H9 (cell line): Measurements from ENCODE around the gene GNB1L. TPM values are rescaled to one million over a fixed set of nuclear protein-coding genes. Genes with fewer than 3 reads are reported as not detected.

Experiments used
- DNase-seq: peaks from one replicate; pipeline ENCODE4 v3.0.0-alpha.2; 2017
- H2AFZ ChIP-seq: one replicate; pipeline ENCODE4 v1.6.1; 2013; ENCODE audit warnings: mild to moderate bottlenecking, low read length, control low read depth, moderate library complexity
- H2AK5ac ChIP-seq: 2 replicates; pipeline ENCODE4 v1.6.1; 2013; ENCODE audit warnings: low read length, control low read depth, mixed read lengths; ENCODE audit not compliant: insufficient read length
- H2BK120ac ChIP-seq: one replicate; pipeline ENCODE4 v1.6.1; 2013; ENCODE audit warnings: low read depth, mild to moderate bottlenecking, low read length, control low read depth, inconsistent platforms; ENCODE audit not compliant: poor library complexity, severe bottlenecking
- H2BK12ac ChIP-seq: 2 replicates; pipeline ENCODE4 v1.6.1; 2013; ENCODE audit warnings: low read length, control low read depth, mixed read lengths, low read depth; ENCODE audit not compliant: insufficient read length
- H2BK15ac ChIP-seq: 2 replicates; pipeline ENCODE4 v1.6.1; 2013; ENCODE audit warnings: low read depth, low read length, control low read depth
- H2BK20ac ChIP-seq: one replicate; pipeline ENCODE4 v1.6.1; 2013; ENCODE audit warnings: low read depth, mild to moderate bottlenecking, low read length, control low read depth, inconsistent platforms; ENCODE audit not compliant: poor library complexity, severe bottlenecking
- H2BK5ac ChIP-seq: 2 replicates; pipeline ENCODE4 v1.6.1; 2013; ENCODE audit warnings: low read length, control low read depth, mixed read lengths; ENCODE audit not compliant: insufficient read length
- H3K14ac ChIP-seq: 2 replicates; pipeline ENCODE4 v1.6.1; 2013; ENCODE audit warnings: low read length, control low read depth; ENCODE audit not compliant: insufficient read depth
- H3K18ac ChIP-seq: 2 replicates; pipeline ENCODE4 v1.6.1; 2013; ENCODE audit warnings: low read depth, mild to moderate bottlenecking, mixed read lengths, low read length, control low read depth; ENCODE audit not compliant: insufficient read length
- H3K23ac ChIP-seq: 2 replicates; pipeline ENCODE4 v1.6.1; 2013; ENCODE audit warnings: low read length, control low read depth, mixed read lengths, low read depth; ENCODE audit not compliant: insufficient read length
- H3K23me2 ChIP-seq: 2 replicates; pipeline ENCODE4 v1.6.1; 2013; ENCODE audit warnings: low read depth, mild to moderate bottlenecking, mixed read lengths, low read length, control low read depth; ENCODE audit not compliant: insufficient read length, poor library complexity, severe bottlenecking
- H3K27ac ChIP-seq: 2 replicates; pipeline ENCODE4 v1.5.1; 2013; ENCODE audit warnings: low read length, control low read depth, mixed read lengths, low read depth; ENCODE audit not compliant: insufficient read length
- H3K27me3 ChIP-seq: 2 replicates; pipeline ENCODE4 v1.6.1; 2013; ENCODE audit warnings: low read length, control low read depth, inconsistent platforms; ENCODE audit not compliant: insufficient read depth
- H3K4ac ChIP-seq: 2 replicates; pipeline ENCODE4 v1.6.1; 2013; ENCODE audit warnings: low read depth, mild to moderate bottlenecking, control low read depth, inconsistent platforms, low read length, moderate library complexity
- H3K4me1 ChIP-seq: 2 replicates; pipeline ENCODE4 v1.6.1; 2013; ENCODE audit warnings: low read length, control low read depth, inconsistent platforms; ENCODE audit not compliant: insufficient read depth
- H3K4me2 ChIP-seq: 2 replicates; pipeline ENCODE4 v1.6.1; 2013; ENCODE audit warnings: low read length, control low read depth, mixed read lengths; ENCODE audit not compliant: insufficient read length, insufficient read depth
- H3K56ac ChIP-seq: 2 replicates; pipeline ENCODE4 v1.6.1; 2013; ENCODE audit warnings: low read depth, mild to moderate bottlenecking, mixed read lengths, low read length, control low read depth; ENCODE audit not compliant: insufficient read length
- H3K79me1 ChIP-seq: 2 replicates; pipeline ENCODE4 v1.6.1; 2013; ENCODE audit warnings: low read depth, mild to moderate bottlenecking, moderate library complexity, low read length, control low read depth, inconsistent platforms; ENCODE audit not compliant: insufficient read depth, poor library complexity, severe bottlenecking
- H3K79me2 ChIP-seq: 2 replicates; pipeline ENCODE4 v1.6.1; 2013; ENCODE audit warnings: low read length, control low read depth, inconsistent platforms; ENCODE audit not compliant: insufficient read depth
- H3K9ac ChIP-seq: 2 replicates; pipeline ENCODE4 v1.6.1; 2013; ENCODE audit warnings: low read length, control low read depth, mixed read lengths; ENCODE audit not compliant: insufficient read length; ENCODE audit errors: extremely low read depth
- H3K9me3 ChIP-seq: one replicate; pipeline ENCODE4 v1.6.1; 2013; ENCODE audit warnings: low read depth, low read length, inconsistent platforms; ENCODE audit not compliant: control insufficient read depth
- H3T11ph ChIP-seq: one replicate; pipeline ENCODE4 v1.6.1; 2013; ENCODE audit warnings: mild to moderate bottlenecking, low read length, control low read depth, inconsistent platforms
- H4K20me1 ChIP-seq: one replicate; pipeline ENCODE4 v1.6.1; 2013; ENCODE audit not compliant: control insufficient read depth, insufficient read length, insufficient read depth
- H4K5ac ChIP-seq: 2 replicates; pipeline ENCODE4 v1.6.1; 2013; ENCODE audit warnings: low read depth, mild to moderate bottlenecking, mixed read lengths, low read length, control low read depth; ENCODE audit not compliant: insufficient read length
- H4K8ac ChIP-seq: replicated peaks from 2 replicates; pipeline ENCODE4 v1.6.1; 2013; ENCODE audit warnings: low read length, control low read depth, mixed read lengths, low read depth; ENCODE audit not compliant: insufficient read length
- H4K91ac ChIP-seq: 2 replicates; pipeline ENCODE4 v1.6.1; 2013; ENCODE audit warnings: low read depth, mild to moderate bottlenecking, moderate library complexity, mixed read lengths, low read length, control low read depth; ENCODE audit not compliant: insufficient read length
- H3K27ac Mint-ChIP-seq, 3 experiments: 2 replicates in 2 of 3; 3 replicates in 1 of 3; pipeline ENCODE4 v1.8.0; 2020 to 2021; ENCODE audit warnings: mixed read lengths in 3 of 3, mild to moderate bottlenecking in 1 of 3, moderate library complexity in 1 of 3
- H3K27me3 Mint-ChIP-seq: 2 replicates; pipeline ENCODE4 v1.8.0; 2021; ENCODE audit warnings: low read depth, mild to moderate bottlenecking, moderate library complexity, mixed read lengths
- H3K36me3 Mint-ChIP-seq, 3 experiments: 2 replicates in 2 of 3; 3 replicates in 1 of 3; pipeline ENCODE4 v1.8.0; 2020 to 2021; ENCODE audit warnings: low read depth in 3 of 3, mixed read lengths in 3 of 3; ENCODE audit not compliant: insufficient read depth in 1 of 3
- H3K4me1 Mint-ChIP-seq, 2 experiments: 2 replicates each; pipeline ENCODE4 v1.8.0; 2020; ENCODE audit warnings: mixed read lengths in 2 of 2
- H3K4me3 Mint-ChIP-seq, 2 experiments: 2 replicates in 1 of 2; 3 replicates in 1 of 2; pipeline ENCODE4 v1.8.0; 2020 to 2021; ENCODE audit warnings: mild to moderate bottlenecking in 2 of 2, mixed read lengths in 2 of 2, moderate library complexity in 1 of 2
- H3K9me3 Mint-ChIP-seq, 2 experiments: 2 replicates in 1 of 2; 3 replicates in 1 of 2; pipeline ENCODE4 v1.8.0; 2020; ENCODE audit warnings: mild to moderate bottlenecking in 2 of 2, mixed read lengths in 2 of 2, moderate library complexity in 1 of 2
- WGBS: extraction: QIAGEN DNeasy Blood & Tissue Kit; methylation state at CpG from one replicate; pipeline ENCODE4 v1.1.7; 2013; ENCODE audit warnings: missing lambda C conversion rate, low lambda C conversion rate, mixed read lengths; ENCODE audit not compliant: insufficient read length; ENCODE audit errors: extremely low coverage; 5-methylcytosine and 5-hydroxymethylcytosine counted together
- total RNA-seq: library from RNA; stranded (reverse); gene quantifications from 2 replicates; pipeline ENCODE4 v1.2.1, GENCODE V29; 2021
- TF ChIP-seq, protein P1 (sequence below): fragments of 200-600 bp; sonication (generic); conservative IDR thresholded peaks from 3 replicates; pipeline ENCODE4 v1.8.0; 2021; ENCODE audit warnings: antibody characterized with exemption, mild to moderate bottlenecking

The GNB1L gene
- total RNA-seq, 1 experiment from 2014 or later = 22.4 TPM

DNA sequence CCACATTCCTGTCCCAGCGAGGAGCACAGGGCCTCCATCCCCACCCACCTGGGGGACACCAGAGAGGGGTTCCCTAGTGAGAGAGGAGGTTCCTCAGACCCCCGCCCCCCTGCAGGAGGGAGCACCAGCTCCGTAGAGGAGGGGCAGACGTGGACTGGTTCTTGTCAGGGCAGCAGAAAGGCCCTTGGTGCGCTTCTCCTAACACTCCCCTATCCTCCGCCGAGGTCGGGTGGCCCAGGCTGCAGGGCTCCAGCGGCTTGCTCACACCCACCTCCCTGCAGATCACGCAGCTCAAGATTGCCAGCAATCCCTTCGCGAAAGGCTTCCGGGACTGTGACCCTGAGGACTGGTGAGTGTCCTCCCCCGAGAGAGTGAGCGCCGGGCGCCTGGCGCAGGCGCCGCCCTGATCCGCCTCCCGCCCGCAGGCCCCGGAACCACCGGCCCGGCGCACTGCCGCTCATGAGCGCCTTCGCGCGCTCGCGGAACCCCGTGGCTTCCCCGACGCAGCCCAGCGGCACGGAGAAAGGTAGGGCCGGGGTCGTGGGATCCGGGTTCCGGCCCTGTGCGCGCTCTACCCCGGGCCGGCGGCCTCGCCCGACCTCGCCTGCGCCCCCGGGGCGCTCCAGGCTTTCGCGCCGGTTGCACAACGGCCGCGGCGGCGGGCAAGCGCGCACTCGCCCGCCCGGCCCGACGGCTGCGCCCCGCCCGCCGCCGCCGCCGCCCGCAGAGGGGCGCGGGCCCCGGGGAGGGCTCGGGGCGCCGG is 89.0 kb downstream of the GNB1L start:
- Histone ChIP-seq H4K20me1 (peaks cover 3% of the 10 kb centered on the region), H3K4ac (no peak overlapping the region), H2BK120ac (no peak overlapping the region), H3K9ac (no peak overlapping the region), H3K23me2 (peaks cover 4% of the 10 kb centered on the region), H3K18ac (no peak overlapping the region), H3K27me3 (peaks cover 72% of the 10 kb centered on the region), H4K91ac (no peak overlapping the region), H3K79me1 (no peaks in the 10 kb centered on the region), H4K5ac (no peak overlapping the region), H2BK15ac (no peak overlapping the region; the same call in 1 of the 2 replicates), H2BK20ac (no peak overlapping the region), H3K56ac (no peak overlapping the region), H3K79me2 (no peaks in the 10 kb centered on the region), H3K4me1 (peaks cover 4% of the 10 kb centered on the region; the same call in 1 of the 2 replicates), H3K14ac (no peak overlapping the region), H2BK5ac (no peak overlapping the region), H2AK5ac (no peak overlapping the region), H3K27ac (no peak overlapping the region), H2AFZ (no peak overlapping the region), H3K9me3 (no peaks in the 10 kb centered on the region), H2BK12ac (no peak overlapping the region), H3K23ac (no peak overlapping the region), H3T11ph (no peak overlapping the region), H4K8ac (no peak overlapping the region), H3K4me2 (peak overlapping the region; percentile 15)
- peaks cover 6 to 41% of the 10 kb centered on the region in 2 experiments for H3K4me1 Mint-ChIP-seq
- H3K9me3 Mint-ChIP-seq = peaks cover 2 to 3% of the 10 kb centered on the region in 2 experiments; a peak in 1 of 5 replicates
- H3K36me3 Mint-ChIP-seq = peaks cover 0 to 3% (median 0%) of the 10 kb centered on the region in 3 experiments; a peak in 2 of 7 replicates
- no peak overlapping the region for H3K27ac Mint-ChIP-seq
- H3K4me3 Mint-ChIP-seq = peak overlapping the region; percentile 46 to 80
- peaks cover 89% of the 10 kb centered on the region for H3K27me3 Mint-ChIP-seq
- no CpG with 5 or more reads among the region's 83 CpGs for WGBS
- TF ChIP-seq, protein P1, sequence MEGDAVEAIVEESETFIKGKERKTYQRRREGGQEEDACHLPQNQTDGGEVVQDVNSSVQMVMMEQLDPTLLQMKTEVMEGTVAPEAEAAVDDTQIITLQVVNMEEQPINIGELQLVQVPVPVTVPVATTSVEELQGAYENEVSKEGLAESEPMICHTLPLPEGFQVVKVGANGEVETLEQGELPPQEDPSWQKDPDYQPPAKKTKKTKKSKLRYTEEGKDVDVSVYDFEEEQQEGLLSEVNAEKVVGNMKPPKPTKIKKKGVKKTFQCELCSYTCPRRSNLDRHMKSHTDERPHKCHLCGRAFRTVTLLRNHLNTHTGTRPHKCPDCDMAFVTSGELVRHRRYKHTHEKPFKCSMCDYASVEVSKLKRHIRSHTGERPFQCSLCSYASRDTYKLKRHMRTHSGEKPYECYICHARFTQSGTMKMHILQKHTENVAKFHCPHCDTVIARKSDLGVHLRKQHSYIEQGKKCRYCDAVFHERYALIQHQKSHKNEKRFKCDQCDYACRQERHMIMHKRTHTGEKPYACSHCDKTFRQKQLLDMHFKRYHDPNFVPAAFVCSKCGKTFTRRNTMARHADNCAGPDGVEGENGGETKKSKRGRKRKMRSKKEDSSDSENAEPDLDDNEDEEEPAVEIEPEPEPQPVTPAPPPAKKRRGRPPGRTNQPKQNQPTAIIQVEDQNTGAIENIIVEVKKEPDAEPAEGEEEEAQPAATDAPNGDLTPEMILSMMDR = no peak
- DNase-seq = peak; percentile 69
